ENCODE measurements around the gene DCAF10.
"Not testable (repeated sequence)": the region's sequence is repeated elsewhere in the genome, so short reads cannot be mapped to it uniquely, and the experiment has no call there.

The DCAF10 gene

GRCh38 chr9:37792122-37792521 is 8.5 kb upstream of the DCAF10 start:
- no peak for DNase-seq (ENCODE audit: low spot score)

GRCh38 chr9:37796232-37796631 is 4.4 kb upstream of the DCAF10 start:
- no peak for DNase-seq (ENCODE audit: low spot score)

GRCh38 chr9:37798677-37799076 is 1.9 kb upstream of the DCAF10 start:
- DNase-seq (ENCODE audit: low spot score): no peak

- DNase-seq (ENCODE audit: low spot score): peak; percentile 39
Observed at GRCh38 chr9:37801287-37801850, 772 bp downstream of the DCAF10 start.

- no peak for DNase-seq (ENCODE audit: low spot score)
Observed at GRCh38 chr9:37801959-37802711, 1.5 kb downstream of the DCAF10 start.

- no peak for DNase-seq (ENCODE audit: low spot score)
Observed at GRCh38 chr9:37806271-37806670, 5.7 kb downstream of the DCAF10 start.

GRCh38 chr9:37809676-37810075 is 9.1 kb downstream of the DCAF10 start:
- not testable (repeated sequence) for DNase-seq (ENCODE audit: low spot score)

GRCh38 chr9:37811906-37812476 is 11.4 kb downstream of the DCAF10 start:
- no peak for DNase-seq (ENCODE audit: low spot score)

- DNase-seq (ENCODE audit: low spot score): no peak
Observed at GRCh38 chr9:37812773-37813379, 12.3 kb downstream of the DCAF10 start.

- DNase-seq (ENCODE audit: low spot score): no peak
Observed at GRCh38 chr9:37818849-37819248, 18.3 kb downstream of the DCAF10 start.

- DNase-seq (ENCODE audit: low spot score): no peak
Observed at GRCh38 chr9:37820142-37820541, 19.5 kb downstream of the DCAF10 start.

GRCh38 chr9:37825174-37825573 is 24.6 kb downstream of the DCAF10 start:
- not testable (repeated sequence) for DNase-seq (ENCODE audit: low spot score)

- DNase-seq (ENCODE audit: low spot score): no peak
Observed at GRCh38 chr9:37827483-37828165, 27.0 kb downstream of the DCAF10 start.

GRCh38 chr9:37835821-37836220 is 35.2 kb downstream of the DCAF10 start:
- DNase-seq (ENCODE audit: low spot score): no peak

- no peak for DNase-seq (ENCODE audit: low spot score)
Observed at GRCh38 chr9:37836386-37836785, 35.8 kb downstream of the DCAF10 start.

- DNase-seq (ENCODE audit: low spot score): no peak
Observed at GRCh38 chr9:37839496-37840461, 39.2 kb downstream of the DCAF10 start.

GRCh38 chr9:37840560-37841194 is 40.1 kb downstream of the DCAF10 start:
- peak; percentile 57 for DNase-seq (ENCODE audit: low spot score)

GRCh38 chr9:37852222-37852621 is 51.6 kb downstream of the DCAF10 start:
- no peak for DNase-seq (ENCODE audit: low spot score)

GRCh38 chr9:37856551-37856950 is 56.0 kb downstream of the DCAF10 start:
- DNase-seq (ENCODE audit: low spot score): no peak

- DNase-seq (ENCODE audit: low spot score): peak; percentile 10
Observed at GRCh38 chr9:37859043-37859442, 58.4 kb downstream of the DCAF10 start.

- DNase-seq (ENCODE audit: low spot score): no peak
Observed at GRCh38 chr9:37862530-37862929, 61.9 kb downstream of the DCAF10 start.
